Kidney (tissue), 22 donors: ENCODE results near the gene ADRA2A. TPM values are rescaled to one million over a fixed set of nuclear protein-coding genes. Genes with fewer than 3 reads are reported as not detected.

Source experiments
- DNase-seq, 5 donors: peaks; one replicate each; pipeline ENCODE4 v3.0.0-alpha.2; 2013 to 2020
- FAIRE-seq: peaks from 2 replicates; lab custom pipeline; 2012; peaks lifted over from hg19 to GRCh38; lab: Jason Lieb, UNC
- H3K27ac ChIP-seq, 2 donors: one replicate each; pipeline ENCODE4 v1.7.0; 2013; ENCODE audit warnings: low read depth in 2 of 2, low read length in 2 of 2, inconsistent platforms in 1 of 2
- H3K27me3 ChIP-seq: one replicate; pipeline ENCODE4 v1.7.1; 2013; ENCODE audit warnings: low read length, inconsistent platforms; ENCODE audit not compliant: control insufficient read depth, insufficient read depth
- H3K36me3 ChIP-seq, 3 donors: one replicate each; pipeline versions ENCODE4 v1.7.0 to v1.7.1; 2013; ENCODE audit warnings: low read length in 3 of 3, control low read depth in 1 of 3, inconsistent platforms in 1 of 3; ENCODE audit not compliant: insufficient read depth in 3 of 3, control insufficient read depth in 2 of 3
- H3K4me1 ChIP-seq, 3 donors: one replicate each; pipeline versions ENCODE4 v1.7.0 to v1.7.1; 2013; ENCODE audit warnings: low read length in 3 of 3, inconsistent platforms in 1 of 3, low read depth in 1 of 3; ENCODE audit not compliant: control insufficient read depth in 2 of 3, insufficient read depth in 2 of 3
- H3K4me3 ChIP-seq, 3 donors: one replicate each; pipeline versions ENCODE4 v1.7.0 to v1.8.1; 2013; ENCODE audit warnings: low read length in 3 of 3, control low read depth in 1 of 3, inconsistent platforms in 1 of 3
- H3K9ac ChIP-seq, 3 donors: one replicate each; pipeline versions ENCODE4 v1.7.0 to v1.7.1; 2013; ENCODE audit warnings: low read length in 3 of 3, control low read depth in 1 of 3, inconsistent platforms in 1 of 3
- H3K9me3 ChIP-seq, 3 donors: one replicate each; pipeline versions ENCODE4 v1.7.0 to v1.7.1; 2013; ENCODE audit warnings: low read length in 3 of 3, control low read depth in 1 of 3, inconsistent platforms in 1 of 3; ENCODE audit not compliant: control insufficient read depth in 2 of 3, insufficient read depth in 1 of 3
- intact Hi-C: fragments of 100-400 bp; cut with DNase I; formaldehyde crosslinking; loops from one replicate; pipeline ENCODE4 v1.11.1; 2022
- long read RNA-seq, 10 donors: library from polyadenylated mRNA in 1 of 10; unstranded in 1 of 10; transcript quantifications; one replicate each; pipeline ENCODE4 v2.0.0 and lab custom pipeline, GENCODE V29; 2021 to 2026
- polyA plus RNA-seq: library from polyadenylated mRNA; stranded (reverse); fragments of 350-450 nt; fragmentation: Illumina TruSeq; extraction: RNeasy Lipid Tissue Mini Kit (QIAGEN cat#74804); gene quantifications from one replicate; pipeline ENCODE4 v1.2.3, GENCODE V29; 2014; ENCODE audit warnings: low read depth, low replicate concordance; ENCODE audit not compliant: insufficient read depth
- total RNA-seq: library from RNA; stranded (reverse); fragmentation: NEBNext Ultra II Directional; extraction: Animal tissue kit (Norgen Biotek cat#: 25700); gene quantifications from one replicate; pipeline ENCODE4 v1.2.1, GENCODE V29; 2021
- TF ChIP-seq, protein P1 (sequence below): IDR thresholded peaks from 3 replicates; pipeline ENCODE4 v1.5.1; 2012; ENCODE audit warnings: mild to moderate bottlenecking, moderate library complexity, borderline replicate concordance; ENCODE audit not compliant: insufficient read depth; ENCODE audit errors: extremely low read depth
- donor health status: control.
- donor health status: control.
- donor health status: control.
- donor health status: control.
- donor health status: control.
- donor health status: DM: yes; HTN: yes; CAD: no.
- donor health status: Normal renal cell carcinoma (clear cell type).

ADRA2A gene
- total RNA-seq = 7.8 TPM
- 1.2 TPM for polyA plus RNA-seq
- long read RNA-seq, donor 1, partial matches to known transcripts = 0 of 1 reads
- long read RNA-seq, donor 1, other reads (novel, unspliced or antisense) = 0 of 1 reads
- long read RNA-seq, donor 2, partial matches to known transcripts = 0 of 3 reads
- long read RNA-seq, donor 2, other reads (novel, unspliced or antisense) = 0 of 3 reads
- long read RNA-seq, donor 3, transcript ADRA2A-201 (1 exons, 3,745 nt) = major isoform, 5 of 5 reads
- long read RNA-seq, donor 3, partial matches to known transcripts = 0 of 5 reads
- long read RNA-seq, donor 3, other reads (novel, unspliced or antisense) = 0 of 5 reads
- long read RNA-seq, donor 4, partial matches to known transcripts = 0 of 3 reads
- long read RNA-seq, donor 4, other reads (novel, unspliced or antisense) = 0 of 3 reads
- long read RNA-seq, donor 5 = 0 reads
- long read RNA-seq, donor 6, partial matches to known transcripts = 0 of 2 reads
- long read RNA-seq, donor 6, other reads (novel, unspliced or antisense) = 0 of 2 reads
- long read RNA-seq, donor 7, transcript ADRA2A-201 (1 exons, 3,745 nt) = major isoform, 13 of 13 reads
- long read RNA-seq, donor 7, partial matches to known transcripts = 0 of 13 reads
- long read RNA-seq, donor 7, other reads (novel, unspliced or antisense) = 0 of 13 reads
- long read RNA-seq, donor 8, partial matches to known transcripts = 0 of 3 reads
- long read RNA-seq, donor 8, other reads (novel, unspliced or antisense) = 0 of 3 reads
- long read RNA-seq, donor 9, partial matches to known transcripts = 0 of 4 reads
- long read RNA-seq, donor 9, other reads (novel, unspliced or antisense) = 0 of 4 reads
- long read RNA-seq, donor 10, partial matches to known transcripts = 0 of 2 reads
- long read RNA-seq, donor 10, other reads (novel, unspliced or antisense) = 0 of 2 reads

DNA sequence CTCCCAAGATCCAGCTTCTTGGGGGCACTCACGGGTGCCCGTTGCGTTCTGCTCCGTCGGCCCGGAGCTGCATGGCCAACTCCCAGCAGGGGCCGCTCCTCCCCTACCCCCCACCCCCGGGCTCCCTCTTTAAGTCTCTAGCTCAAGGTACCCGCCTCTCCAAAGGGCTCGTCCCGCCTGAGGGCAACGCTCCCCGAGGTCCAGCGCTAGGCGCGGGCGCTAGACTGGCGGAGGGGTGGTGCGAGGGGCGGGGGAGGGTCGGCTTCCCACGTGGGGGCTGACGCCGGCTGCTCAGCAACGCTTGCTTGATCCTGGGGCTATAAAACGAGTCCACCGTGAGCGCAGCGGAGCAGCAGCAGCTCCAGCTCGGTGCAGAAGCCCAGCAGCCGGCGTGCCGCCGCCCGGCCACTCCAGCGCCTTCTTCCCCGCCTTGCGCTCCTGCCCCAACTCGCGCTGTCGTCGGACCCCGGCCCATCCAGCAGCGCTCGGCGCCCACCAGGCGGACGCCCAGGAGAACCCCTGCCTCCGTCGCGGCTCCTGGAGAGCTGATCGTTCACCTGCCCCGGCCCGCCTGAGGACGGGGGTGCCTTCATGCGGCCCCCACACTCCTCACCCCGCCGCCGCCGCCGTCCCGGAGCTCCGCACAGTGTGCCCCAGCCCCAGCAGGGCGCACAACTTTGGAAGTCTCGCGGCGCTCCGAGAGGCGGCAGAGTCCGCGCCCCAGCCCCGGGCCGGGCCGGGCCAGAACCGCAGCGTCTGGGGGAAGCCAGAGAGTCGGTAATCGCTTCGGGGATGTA lies at the start of gene ADRA2A:
TSS of gene ADRA2A (plus strand) at position 348 of the 797 bp plus-strand sequence. CDS start 968 bp downstream, outside the sequence.
- Histone ChIP-seq H3K27ac (no peak within 1 kb of the TSS), H3K27me3 (peaks cover 17% of the 10 kb centered on the region), H3K4me3 (peak within 1 kb of the TSS; percentile 47 to 70 (median 61)), H3K9me3 (no peaks in the 10 kb centered on the region), H3K9ac (no peak within 1 kb of the TSS), H3K4me1 (peaks cover 0 to 10% (median 0%) of the 10 kb centered on the region in 3 donors), H3K36me3 (no peaks in the 10 kb centered on the region)
- TF ChIP-seq, protein P1, sequence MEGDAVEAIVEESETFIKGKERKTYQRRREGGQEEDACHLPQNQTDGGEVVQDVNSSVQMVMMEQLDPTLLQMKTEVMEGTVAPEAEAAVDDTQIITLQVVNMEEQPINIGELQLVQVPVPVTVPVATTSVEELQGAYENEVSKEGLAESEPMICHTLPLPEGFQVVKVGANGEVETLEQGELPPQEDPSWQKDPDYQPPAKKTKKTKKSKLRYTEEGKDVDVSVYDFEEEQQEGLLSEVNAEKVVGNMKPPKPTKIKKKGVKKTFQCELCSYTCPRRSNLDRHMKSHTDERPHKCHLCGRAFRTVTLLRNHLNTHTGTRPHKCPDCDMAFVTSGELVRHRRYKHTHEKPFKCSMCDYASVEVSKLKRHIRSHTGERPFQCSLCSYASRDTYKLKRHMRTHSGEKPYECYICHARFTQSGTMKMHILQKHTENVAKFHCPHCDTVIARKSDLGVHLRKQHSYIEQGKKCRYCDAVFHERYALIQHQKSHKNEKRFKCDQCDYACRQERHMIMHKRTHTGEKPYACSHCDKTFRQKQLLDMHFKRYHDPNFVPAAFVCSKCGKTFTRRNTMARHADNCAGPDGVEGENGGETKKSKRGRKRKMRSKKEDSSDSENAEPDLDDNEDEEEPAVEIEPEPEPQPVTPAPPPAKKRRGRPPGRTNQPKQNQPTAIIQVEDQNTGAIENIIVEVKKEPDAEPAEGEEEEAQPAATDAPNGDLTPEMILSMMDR = no peak
- DNase-seq (peak; percentile 87 to 93 (median 88)), FAIRE-seq (no peak)
- intact Hi-C loops = no loop called here

DNA sequence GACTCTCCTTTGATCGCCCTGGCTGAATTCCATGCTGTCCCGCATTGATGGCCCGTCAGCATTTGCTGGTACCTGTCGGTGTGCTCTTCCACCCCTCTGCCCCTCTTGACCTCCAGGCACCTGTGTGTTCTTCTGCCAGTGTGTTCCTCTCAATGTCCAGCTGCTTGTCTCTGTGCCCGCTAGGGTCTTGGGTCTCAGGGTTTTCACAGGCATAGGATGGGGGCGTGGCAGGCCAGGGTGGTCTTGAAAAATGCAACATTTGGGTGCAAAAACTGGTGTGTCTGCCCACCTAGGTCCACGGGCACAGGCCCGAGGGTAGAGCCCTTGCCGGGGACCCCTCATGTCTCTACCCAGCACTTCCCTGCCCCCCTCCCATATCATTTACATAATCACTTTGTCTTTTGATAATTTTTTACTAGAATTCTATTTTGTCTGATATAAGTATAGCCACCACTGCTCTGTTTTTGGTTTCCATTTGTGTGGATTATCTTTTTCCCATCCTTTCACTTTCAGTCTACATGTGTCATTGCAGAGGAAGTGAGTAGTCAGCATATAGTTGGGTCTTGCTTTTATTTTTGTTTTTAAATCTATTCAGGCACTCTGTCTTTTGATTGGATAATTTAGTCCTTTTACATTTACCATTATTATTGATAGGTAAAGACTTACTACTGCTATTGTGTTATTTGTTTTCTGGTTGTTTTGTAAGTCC lies 46.6 kb upstream of the ADRA2A start:
- no peak for FAIRE-seq
- intact Hi-C loops = no loop called here
- Histone ChIP-seq H3K9ac (no peak overlapping the region), H3K36me3 (no peaks in the 10 kb centered on the region), H3K9me3 (no peaks in the 10 kb centered on the region), H3K27ac (no peak overlapping the region), H3K4me1 (no peaks in the 10 kb centered on the region), H3K27me3 (no peaks in the 10 kb centered on the region), H3K4me3 (no peak overlapping the region)
- TF ChIP-seq, protein P1 = no peak
- no peak for DNase-seq

DNA sequence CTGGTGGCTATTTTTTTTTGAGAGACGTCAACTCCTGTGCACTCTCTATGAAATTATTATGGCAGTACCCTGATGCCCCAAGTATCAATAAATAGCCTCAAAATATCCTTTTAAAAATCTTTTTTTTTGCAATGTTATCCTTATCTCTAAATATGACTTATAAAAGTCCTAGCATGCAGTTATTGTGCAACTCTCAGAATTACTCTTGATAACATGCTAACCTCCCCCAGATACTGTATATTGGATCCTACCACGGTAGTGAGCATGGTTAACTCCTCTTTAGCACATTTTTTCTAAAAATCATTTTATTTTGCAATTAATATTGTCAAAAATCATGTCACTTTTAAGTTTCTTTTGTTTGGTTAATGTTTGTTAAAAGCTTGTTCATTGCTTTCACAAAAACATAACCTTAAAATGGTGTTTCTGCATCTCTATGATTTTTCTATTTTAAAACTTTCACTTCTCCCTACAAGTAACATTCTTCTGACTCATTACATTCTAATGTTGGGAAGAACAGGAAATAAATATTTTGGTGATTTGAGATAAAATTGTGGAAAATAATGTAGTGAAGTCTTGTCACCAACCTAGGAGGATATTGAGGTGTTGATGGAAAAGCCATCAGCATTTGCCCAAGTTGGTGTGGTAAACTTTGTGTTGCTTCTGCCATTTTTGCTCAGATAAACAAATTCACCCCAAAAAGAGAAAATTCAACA lies 42.1 kb upstream of the ADRA2A start:
- Histone ChIP-seq H3K27ac (no peak overlapping the region), H3K4me1 (no peaks in the 10 kb centered on the region), H3K27me3 (no peaks in the 10 kb centered on the region), H3K36me3 (no peaks in the 10 kb centered on the region), H3K9me3 (peaks cover 0 to 11% (median 0%) of the 10 kb centered on the region in 3 donors), H3K4me3 (no peak overlapping the region), H3K9ac (no peak overlapping the region)
- no peak for DNase-seq
- intact Hi-C loops = no loop called here
- TF ChIP-seq, protein P1 = no peak
- FAIRE-seq = no peak
